WERI-Rb-1 (cell line): ENCODE measurements around the gene ZDHHC19.
"Not testable (repeated sequence)": the region's sequence is repeated elsewhere in the genome, so short reads cannot be mapped to it uniquely, and the experiment has no call there.

Source experiments
- DNase-seq: peaks from one replicate; pipeline ENCODE4 v3.0.0-alpha.2; 2020
- H3K27ac ChIP-seq: fragments of 250-450 bp; sonication (Bioruptor Pico); 2 replicates; pipeline ENCODE4 v1.5.1; 2020; ENCODE audit warnings: mild to moderate bottlenecking, moderate library complexity
- H3K27me3 ChIP-seq: fragments of 250-450 bp; sonication (Bioruptor Pico); 2 replicates; pipeline ENCODE4 v1.5.1; 2021; ENCODE audit warnings: mild to moderate bottlenecking, low read depth, moderate library complexity; ENCODE audit not compliant: insufficient read depth, severe bottlenecking
- H3K36me3 ChIP-seq: fragments of 250-450 bp; sonication (Bioruptor Pico); 2 replicates; pipeline ENCODE4 v1.5.1; 2020; ENCODE audit warnings: mild to moderate bottlenecking, moderate library complexity
- H3K4me3 ChIP-seq: 2 replicates; pipeline ENCODE4 v1.5.1; 2011; ENCODE audit warnings: low read depth, mild to moderate bottlenecking, control low read depth, low read length
- H3K9me3 ChIP-seq: fragments of 250-450 bp; sonication (Bioruptor Pico); 2 replicates; pipeline ENCODE4 v1.5.1; 2021; ENCODE audit warnings: mild to moderate bottlenecking, moderate library complexity; ENCODE audit not compliant: severe bottlenecking
- TF ChIP-seq, protein P1 (sequence below): IDR thresholded peaks from 2 replicates; pipeline ENCODE4 v1.5.1; 2011; ENCODE audit warnings: low read depth, mild to moderate bottlenecking, control low read depth, inconsistent platforms, low read length

The ZDHHC19 gene

DNA sequence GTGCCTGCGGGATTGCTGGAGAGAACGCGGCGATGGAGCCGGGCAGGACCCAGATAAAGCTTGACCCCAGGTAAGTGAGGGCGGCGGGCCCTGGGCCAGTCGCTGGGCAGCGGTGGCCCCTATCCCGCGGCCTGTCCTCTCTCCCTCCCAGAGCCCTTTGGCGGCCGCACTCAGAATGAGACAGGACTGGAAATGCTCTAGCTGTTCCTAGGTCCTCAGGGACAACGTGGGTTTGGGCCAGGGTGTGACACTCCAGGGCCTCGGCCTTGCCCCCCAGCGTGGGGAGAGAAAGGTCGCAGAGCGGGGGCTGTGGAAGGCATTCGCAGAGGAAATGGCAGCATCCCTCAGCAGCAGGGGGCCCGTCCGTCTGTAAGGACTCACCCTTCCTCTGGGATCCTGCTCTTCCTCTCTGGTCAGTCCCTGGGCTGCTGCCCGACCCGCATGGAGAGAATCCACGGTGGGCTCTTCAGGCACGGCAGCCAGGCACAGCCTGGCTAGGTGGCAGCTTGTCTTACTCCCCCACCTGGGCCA is 5.5 kb upstream of the ZDHHC19 start:
- no peaks in the 10 kb centered on the region for H3K36me3 ChIP-seq
- TF ChIP-seq, protein P1, sequence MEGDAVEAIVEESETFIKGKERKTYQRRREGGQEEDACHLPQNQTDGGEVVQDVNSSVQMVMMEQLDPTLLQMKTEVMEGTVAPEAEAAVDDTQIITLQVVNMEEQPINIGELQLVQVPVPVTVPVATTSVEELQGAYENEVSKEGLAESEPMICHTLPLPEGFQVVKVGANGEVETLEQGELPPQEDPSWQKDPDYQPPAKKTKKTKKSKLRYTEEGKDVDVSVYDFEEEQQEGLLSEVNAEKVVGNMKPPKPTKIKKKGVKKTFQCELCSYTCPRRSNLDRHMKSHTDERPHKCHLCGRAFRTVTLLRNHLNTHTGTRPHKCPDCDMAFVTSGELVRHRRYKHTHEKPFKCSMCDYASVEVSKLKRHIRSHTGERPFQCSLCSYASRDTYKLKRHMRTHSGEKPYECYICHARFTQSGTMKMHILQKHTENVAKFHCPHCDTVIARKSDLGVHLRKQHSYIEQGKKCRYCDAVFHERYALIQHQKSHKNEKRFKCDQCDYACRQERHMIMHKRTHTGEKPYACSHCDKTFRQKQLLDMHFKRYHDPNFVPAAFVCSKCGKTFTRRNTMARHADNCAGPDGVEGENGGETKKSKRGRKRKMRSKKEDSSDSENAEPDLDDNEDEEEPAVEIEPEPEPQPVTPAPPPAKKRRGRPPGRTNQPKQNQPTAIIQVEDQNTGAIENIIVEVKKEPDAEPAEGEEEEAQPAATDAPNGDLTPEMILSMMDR, result no peak
- no peaks in the 10 kb centered on the region for H3K27me3 ChIP-seq
- no peaks in the 10 kb centered on the region for H3K9me3 ChIP-seq
- H3K4me3 ChIP-seq, result no peak overlapping the region
- H3K27ac ChIP-seq, result no peak overlapping the region
- no peak for DNase-seq

DNA sequence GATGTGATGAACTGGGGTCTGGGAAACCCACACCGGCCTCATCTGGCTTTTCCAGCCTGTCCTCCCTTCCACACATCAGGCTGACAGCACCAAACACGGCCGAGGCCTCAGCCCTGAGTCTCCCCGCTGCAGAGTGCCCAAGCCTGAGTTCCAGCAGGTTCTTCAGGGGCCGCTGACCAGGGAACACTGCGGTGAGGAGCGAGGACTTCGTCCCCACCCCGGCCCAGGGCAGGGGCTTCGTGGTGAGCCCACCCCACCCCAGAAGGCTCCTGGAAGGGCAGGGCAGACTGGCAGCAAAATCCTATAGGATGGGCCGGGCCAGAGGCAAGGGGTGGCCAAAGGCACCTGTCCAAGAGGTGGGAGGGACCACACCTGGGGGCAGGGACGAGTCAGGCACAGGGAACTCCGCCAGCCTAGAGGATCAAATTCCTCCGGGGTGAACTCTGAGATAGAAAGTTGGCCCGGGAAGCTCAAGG is 4.9 kb upstream of the ZDHHC19 start, which contains the start of gene SLC51A:
Gene SLC51A, plus strand, starts transcription at position 446 of the 476 bp plus-strand sequence. CDS start 179 bp downstream, outside the sequence.
- H3K27me3 ChIP-seq, result no peaks in the 10 kb centered on the region
- TF ChIP-seq, protein P1, result no peak
- H3K9me3 ChIP-seq, result no peaks in the 10 kb centered on the region
- H3K4me3 ChIP-seq, result no peak within 1 kb of the TSS
- DNase-seq, result no peak
- H3K36me3 ChIP-seq, result no peaks in the 10 kb centered on the region
- H3K27ac ChIP-seq, result no peak within 1 kb of the TSS

DNA sequence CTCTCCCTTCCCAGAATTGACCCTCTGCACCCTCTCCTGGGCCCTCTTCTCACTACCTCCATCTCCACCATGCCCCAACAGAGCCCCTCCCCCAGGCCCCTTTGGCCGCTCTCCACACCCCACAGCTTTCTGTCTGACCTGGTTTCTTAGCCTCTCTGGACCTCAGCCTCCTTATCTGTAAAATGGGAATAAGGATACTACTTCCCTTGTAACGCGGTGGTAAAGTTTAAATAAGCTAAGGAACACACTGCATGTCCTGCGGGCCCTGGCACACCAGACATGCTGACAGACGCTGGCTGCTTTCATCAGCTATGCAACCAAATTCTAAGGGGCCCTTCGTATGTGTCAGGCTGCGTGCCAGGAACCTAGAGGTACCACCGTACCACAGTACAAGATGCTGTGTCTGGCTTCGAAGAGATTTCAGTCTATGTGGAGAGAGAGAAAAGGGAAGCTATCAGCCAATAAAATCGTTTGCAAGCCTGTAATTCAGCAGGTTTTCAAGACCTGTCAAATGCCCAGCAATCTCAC is 4.4 kb upstream of the ZDHHC19 start:
- TF ChIP-seq, protein P1, result no peak
- Histone ChIP-seq H3K36me3 (no peaks in the 10 kb centered on the region), H3K27ac (no peak overlapping the region), H3K27me3 (no peaks in the 10 kb centered on the region), H3K9me3 (no peaks in the 10 kb centered on the region), H3K4me3 (no peak overlapping the region)
- no peak for DNase-seq

DNA sequence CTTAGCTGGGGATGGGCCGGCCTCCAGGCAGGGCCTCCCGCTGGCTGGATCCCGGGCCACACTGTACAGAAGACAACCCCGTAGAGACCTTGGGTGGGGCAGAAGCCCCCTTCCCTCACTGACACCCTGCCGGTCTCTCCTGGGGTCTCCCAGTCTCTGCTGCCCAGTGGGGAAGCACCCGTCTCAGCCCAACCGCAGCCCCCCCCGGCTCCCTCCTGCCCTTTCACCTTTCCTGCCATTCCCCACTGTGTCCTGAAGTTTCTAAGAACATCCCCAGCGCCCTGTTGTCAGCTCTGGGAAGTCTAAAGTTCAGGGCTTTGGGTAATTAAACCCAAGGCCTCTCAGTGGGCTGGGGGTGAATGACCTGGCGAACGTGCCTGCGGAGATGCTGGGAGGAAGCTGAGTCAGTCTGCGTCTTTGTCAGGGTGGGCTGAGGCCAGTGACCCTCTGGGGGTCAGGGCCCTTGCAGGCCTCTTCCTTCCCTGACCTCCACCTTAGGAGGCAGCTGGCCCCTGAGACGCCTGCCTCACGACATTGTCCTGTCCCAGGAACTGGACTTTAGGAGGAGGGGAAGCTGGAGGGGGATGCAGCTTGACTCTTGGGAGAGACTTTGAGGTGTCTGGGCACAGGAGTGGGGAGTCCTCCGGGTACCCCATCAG is 3.7 kb upstream of the ZDHHC19 start:
- H3K27me3 ChIP-seq, result no peaks in the 10 kb centered on the region
- no peak for DNase-seq
- H3K27ac ChIP-seq, result no peak overlapping the region
- no peak overlapping the region for H3K4me3 ChIP-seq
- no peaks in the 10 kb centered on the region for H3K9me3 ChIP-seq
- TF ChIP-seq, protein P1, result no peak
- H3K36me3 ChIP-seq, result no peaks in the 10 kb centered on the region

DNA sequence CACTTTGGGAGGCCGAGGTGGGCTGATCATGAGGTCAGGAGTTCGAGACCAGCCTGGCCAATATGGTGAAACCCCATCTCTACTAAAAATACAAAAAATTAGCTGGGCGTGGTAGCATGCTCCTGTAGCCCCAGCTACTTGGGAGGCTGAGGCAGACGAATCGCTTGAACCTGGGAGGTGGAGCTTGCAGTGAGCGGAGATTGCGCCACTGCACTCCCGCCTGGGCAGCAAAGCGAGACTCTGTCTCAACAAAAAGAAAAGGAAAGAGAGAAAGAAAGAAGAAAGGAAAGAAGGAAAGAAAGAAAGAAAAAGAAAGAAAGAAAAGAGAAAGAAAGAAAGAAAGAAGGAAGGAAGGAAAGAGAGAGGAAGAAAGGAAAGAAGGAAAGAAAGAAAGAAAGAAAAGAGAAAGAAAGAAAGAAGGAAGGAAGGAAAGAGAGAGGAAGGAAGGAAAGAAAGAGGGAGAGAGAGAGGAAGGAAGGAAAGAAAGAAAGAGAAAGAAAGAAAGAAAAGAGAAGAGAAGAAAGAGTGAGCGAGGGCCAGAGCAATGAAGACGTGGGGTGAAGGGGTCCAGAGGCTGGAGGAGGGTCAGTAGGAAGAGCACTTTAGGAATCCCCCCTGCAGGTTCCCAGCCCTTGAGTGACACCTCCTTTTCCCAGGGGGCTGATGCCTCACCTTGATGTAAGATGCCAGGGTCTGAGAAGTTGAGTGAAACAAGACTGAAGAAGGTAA is 1.1 kb downstream of the ZDHHC19 start:
- H3K4me3 ChIP-seq, H3K27me3 ChIP-seq, DNase-seq, H3K36me3 ChIP-seq, H3K9me3 ChIP-seq, H3K27ac ChIP-seq: not testable (repeated sequence)
